Activated CD4-positive, alpha-beta memory T cell treated with anti-CD3 and anti-CD28 coated beads, Interleukin-2, amount 10 ng/mL, durations not matched to agents 7 days and 5 days (primary cell): Measurements from ENCODE around the gene NSFL1C. TPM values are rescaled to one million over a fixed set of nuclear protein-coding genes. Genes with fewer than 3 reads are reported as not detected.
"Not testable (repeated sequence)": the region's sequence is repeated elsewhere in the genome, so short reads cannot be mapped to it uniquely, and the experiment has no call there.

ENCODE experiments used
- CTCF ChIA-PET: fragments of 350-600 bp; sonication (Branson Sonifier 250); formaldehyde crosslinking; loops from one replicate; lab custom pipeline; 2021; ENCODE audit warnings: antibody characterized with exemption, inconsistent platforms; lab: Charles Lee
- POLR2A ChIA-PET: fragments of 350-600 bp; sonication (Branson Sonifier 250); formaldehyde crosslinking; loops from one replicate; lab custom pipeline; 2021; ENCODE audit warnings: antibody characterized with exemption; lab: Charles Lee
- DNase-seq: peaks from one replicate; pipeline ENCODE4 v3.0.0-alpha.2; 2020
- H3K27ac Mint-ChIP-seq: one replicate; pipeline ENCODE4 v1.8.0; 2021; ENCODE audit warnings: mild to moderate bottlenecking, mixed read lengths
- H3K27me3 Mint-ChIP-seq: one replicate; pipeline ENCODE4 v1.8.0; 2021; ENCODE audit warnings: mixed read lengths
- H3K36me3 Mint-ChIP-seq: one replicate; pipeline ENCODE4 v1.8.0; 2021; ENCODE audit warnings: low read depth, mixed read lengths
- H3K4me1 Mint-ChIP-seq: one replicate; pipeline ENCODE4 v1.8.0; 2021; ENCODE audit warnings: mixed read lengths
- H3K4me3 Mint-ChIP-seq: one replicate; pipeline ENCODE4 v1.8.0; 2021; ENCODE audit warnings: mild to moderate bottlenecking, mixed read lengths
- H3K9me3 Mint-ChIP-seq: one replicate; pipeline ENCODE4 v1.8.0; 2021; ENCODE audit warnings: mixed read lengths
- total RNA-seq, 2 experiments: library from RNA; stranded (reverse); gene quantifications; one replicate each; pipeline ENCODE4 v1.2.3, GENCODE V29; 2021

The NSFL1C gene
- total RNA-seq, result 10 to 100 TPM; 49.2 to 49.6 TPM

- Mint-ChIP-seq H3K27ac (peak within 1 kb of the TSS; percentile 68), H3K4me3 (peak within 1 kb of the TSS; percentile 85), H3K4me1 (peaks cover 43% of the 10 kb centered on the region), H3K36me3 (peaks cover 8% of the 10 kb centered on the region), H3K9me3 (no peaks in the 10 kb centered on the region), H3K27me3 (peaks cover 20% of the 10 kb centered on the region)
- CTCF ChIA-PET, result interaction anchor here (0.6 to 3.0 kb wide), 19 partner anchors 9 to 348 kb away, joined by 3 to 15 read pairs (median 3); partner anchors contain the start of gene PSMF1
- POLR2A ChIA-PET, result interaction anchor here (0.6 to 2.2 kb wide), 13 partner anchors 17 to 348 kb away, joined by 3 to 16 read pairs (median 4); partner anchors contain the start of gene PSMF1
- DNase-seq, result peak; percentile 98
These were observed at the start of gene NSFL1C for GRCh38 chr20:1466211-1467081. NSFL1C (minus strand) TSS chr20:1466849; CDS start chr20:1466824, 25 bp downstream.

GRCh38 chr20:1513801-1514200 is 47.2 kb upstream of the NSFL1C start:
- DNase-seq, result no peak
- Mint-ChIP-seq H3K4me1 (no peaks in the 10 kb centered on the region), H3K4me3 (no peak overlapping the region), H3K9me3 (peaks cover 4% of the 10 kb centered on the region), H3K27me3 (peaks cover 33% of the 10 kb centered on the region), H3K27ac (no peak overlapping the region), H3K36me3 (no peaks in the 10 kb centered on the region)
- ChIA-PET CTCF (interaction anchor here (1.9 kb wide), 1 partner anchor 10 kb away, joined by 6 read pairs; no protein-coding TSS in a partner anchor), POLR2A (no interaction called here)

GRCh38 chr20:1509237-1509636 is 42.6 kb upstream of the NSFL1C start:
- POLR2A ChIA-PET, result interaction anchor here (1.2 kb wide), 1 partner anchor 225 kb away, joined by 5 read pairs; no protein-coding TSS in a partner anchor
- no peak overlapping the region for H3K4me3 Mint-ChIP-seq

DNA sequence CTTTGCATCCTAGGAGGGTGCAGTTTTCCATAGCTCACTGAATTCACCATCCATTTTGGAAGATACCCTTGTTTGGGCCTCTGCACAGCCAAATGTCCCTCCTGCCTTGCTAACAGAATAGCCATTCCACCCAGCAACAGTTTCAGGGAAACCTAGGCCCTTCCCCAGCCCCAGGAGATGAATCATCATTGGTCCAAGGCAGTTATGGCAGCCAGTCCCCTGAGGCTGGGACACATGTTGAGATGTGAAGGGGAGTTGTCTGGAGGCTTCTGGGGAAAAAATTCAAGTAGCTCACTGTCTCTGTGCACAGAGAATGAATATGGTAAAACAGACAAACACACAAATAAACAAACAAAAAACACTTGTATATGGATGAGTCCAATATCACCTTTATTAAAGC is 41.9 kb upstream of the NSFL1C start:
- CTCF ChIA-PET, result interaction anchor here (0.9 to 4.7 kb wide), 5 partner anchors 14 to 292 kb away, joined by 3 to 48 read pairs (median 4); no protein-coding TSS in a partner anchor
- POLR2A ChIA-PET, result interaction anchor here (1.2 kb wide), 1 partner anchor 226 kb away, joined by 5 read pairs; no protein-coding TSS in a partner anchor
- peaks cover 2% of the 10 kb centered on the region for H3K4me1 Mint-ChIP-seq
- H3K9me3 Mint-ChIP-seq, result peaks cover 4% of the 10 kb centered on the region
- no peak for DNase-seq
- H3K36me3 Mint-ChIP-seq, result no peaks in the 10 kb centered on the region
- no peak overlapping the region for H3K27ac Mint-ChIP-seq
- peaks cover 43% of the 10 kb centered on the region for H3K27me3 Mint-ChIP-seq
- no peak overlapping the region for H3K4me3 Mint-ChIP-seq

More at GRCh38 chr20:1509237-1509636, 42.6 kb upstream of the NSFL1C start:
- DNase-seq, result no peak
- Mint-ChIP-seq H3K9me3 (peaks cover 4% of the 10 kb centered on the region), H3K4me1 (no peaks in the 10 kb centered on the region), H3K36me3 (no peaks in the 10 kb centered on the region), H3K27me3 (peaks cover 45% of the 10 kb centered on the region), H3K27ac (no peak overlapping the region)
- CTCF ChIA-PET, result interaction anchor here (0.7 to 4.7 kb wide), 6 partner anchors 11 to 291 kb away, joined by 3 to 48 read pairs (median 4); no protein-coding TSS in a partner anchor

DNA sequence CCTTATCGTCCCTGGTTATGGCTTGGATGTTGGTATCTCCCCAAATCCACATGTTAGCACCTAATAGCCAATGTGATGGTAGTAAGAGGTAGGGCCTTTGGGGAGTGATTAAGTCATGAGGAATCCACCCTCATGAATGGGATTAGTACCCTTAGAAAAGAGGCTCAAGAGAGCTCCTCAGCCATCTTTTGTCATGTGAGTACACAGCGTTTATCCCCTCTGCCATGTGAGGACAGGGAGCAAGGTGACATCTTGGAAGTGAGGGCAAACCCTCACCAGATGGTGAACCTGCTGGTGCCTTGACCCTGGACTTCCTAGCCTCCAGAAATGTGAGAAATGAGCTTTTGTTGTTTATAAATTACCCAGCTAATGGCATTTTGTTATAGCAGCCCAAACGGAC is 40.6 kb upstream of the NSFL1C start:
- ChIA-PET POLR2A (no interaction called here), CTCF (interaction anchor here (0.9 to 4.7 kb wide), 5 partner anchors 8 to 270 kb away, joined by 3 to 48 read pairs (median 3); no protein-coding TSS in a partner anchor)
- Mint-ChIP-seq H3K36me3 (peaks cover 2% of the 10 kb centered on the region), H3K27ac (no peak overlapping the region), H3K4me1 (peaks cover 3% of the 10 kb centered on the region), H3K4me3 (no peak overlapping the region), H3K27me3 (peaks cover 55% of the 10 kb centered on the region), H3K9me3 (no peaks in the 10 kb centered on the region)
- DNase-seq, result no peak

DNA sequence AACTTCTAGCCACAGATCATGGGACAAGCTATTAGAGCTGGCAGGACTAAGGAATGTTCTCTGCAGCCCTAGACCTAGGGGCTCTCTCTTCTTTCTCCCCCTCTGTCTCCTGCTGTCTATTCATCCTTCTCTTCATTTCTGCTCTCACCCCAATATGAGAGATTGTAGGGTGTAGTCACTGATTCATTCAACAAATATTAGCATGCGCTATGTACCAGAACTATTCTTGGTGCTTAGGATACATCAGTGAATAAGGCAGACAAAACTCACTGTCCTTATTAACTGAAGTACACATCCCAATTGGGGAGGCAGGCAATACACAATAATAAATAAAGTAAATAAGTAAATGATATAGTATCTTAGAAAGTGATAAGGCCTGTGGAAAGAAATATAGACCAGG is 39.2 kb upstream of the NSFL1C start:
- Mint-ChIP-seq H3K4me3 (no peak overlapping the region), H3K9me3 (no peaks in the 10 kb centered on the region), H3K27ac (no peak overlapping the region), H3K27me3 (peaks cover 47% of the 10 kb centered on the region), H3K4me1 (peaks cover 3% of the 10 kb centered on the region), H3K36me3 (peaks cover 2% of the 10 kb centered on the region)
- ChIA-PET POLR2A (no interaction called here), CTCF (interaction anchor here (0.6 to 4.7 kb wide), 4 partner anchors 229 to 893 kb away, joined by 3 to 48 read pairs (median 5); no protein-coding TSS in a partner anchor)
- no peak for DNase-seq

DNA sequence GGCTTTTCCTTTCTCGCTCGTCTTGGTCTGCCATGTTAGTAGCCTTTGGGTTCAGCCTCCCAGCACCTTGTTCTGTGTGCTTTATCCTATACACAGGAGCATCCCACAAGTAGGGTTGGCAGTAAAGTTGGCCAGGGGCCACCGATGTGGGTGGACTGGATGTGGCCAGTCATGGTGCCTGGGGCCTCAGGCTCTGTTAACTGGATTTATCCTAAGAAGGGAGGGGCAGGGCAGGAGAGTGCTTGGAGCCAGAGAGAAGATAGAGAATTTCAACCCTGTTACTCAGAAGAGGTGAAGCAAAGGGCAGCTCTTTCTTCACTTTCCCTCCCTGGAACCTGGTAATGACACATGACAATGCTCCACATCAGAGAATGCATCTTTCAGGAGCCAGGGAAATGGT is 38.7 kb upstream of the NSFL1C start:
- H3K27me3 Mint-ChIP-seq, result peaks cover 49% of the 10 kb centered on the region
- no peak for DNase-seq
- CTCF ChIA-PET, result interaction anchor here (0.7 to 2.5 kb wide), 4 partner anchors 191 to 658 kb away, joined by 3 to 8 read pairs (median 5); no protein-coding TSS in a partner anchor
- no peak overlapping the region for H3K4me3 Mint-ChIP-seq
- H3K4me1 Mint-ChIP-seq, result peaks cover 3% of the 10 kb centered on the region
- no peak overlapping the region for H3K27ac Mint-ChIP-seq
- POLR2A ChIA-PET, result no interaction called here
- peaks cover 2% of the 10 kb centered on the region for H3K36me3 Mint-ChIP-seq
- no peaks in the 10 kb centered on the region for H3K9me3 Mint-ChIP-seq

GRCh38 chr20:1503564-1504227 is 37.0 kb upstream of the NSFL1C start:
- no peak overlapping the region for H3K27ac Mint-ChIP-seq
- peaks cover 58% of the 10 kb centered on the region for H3K27me3 Mint-ChIP-seq
- CTCF ChIA-PET, result interaction anchor here (0.6 to 3.1 kb wide), 42 partner anchors 8 to 1018 kb away, joined by 3 to 31 read pairs (median 4); partner anchors contain the start of gene NSFL1C
- H3K4me3 Mint-ChIP-seq, result no peak overlapping the region
- peaks cover 2% of the 10 kb centered on the region for H3K36me3 Mint-ChIP-seq
- no peaks in the 10 kb centered on the region for H3K9me3 Mint-ChIP-seq
- H3K4me1 Mint-ChIP-seq, result peaks cover 3% of the 10 kb centered on the region
- peak; percentile 77 for DNase-seq
- POLR2A ChIA-PET, result interaction anchor here (0.6 kb wide), 2 partner anchors 229 to 357 kb away, joined by 3 read pairs; no protein-coding TSS in a partner anchor

- Mint-ChIP-seq H3K27ac (no peak overlapping the region), H3K9me3 (no peaks in the 10 kb centered on the region), H3K4me1 (peaks cover 3% of the 10 kb centered on the region), H3K36me3 (peaks cover 2% of the 10 kb centered on the region), H3K27me3 (peaks cover 68% of the 10 kb centered on the region), H3K4me3 (no peak overlapping the region)
- DNase-seq, result no peak
- POLR2A ChIA-PET, result no interaction called here
- CTCF ChIA-PET, result interaction anchor here (1.4 kb wide), 1 partner anchor 276 kb away, joined by 3 read pairs; no protein-coding TSS in a partner anchor
These were observed 33.8 kb upstream of the NSFL1C start for GRCh38 chr20:1500496-1500895.

GRCh38 chr20:1499528-1500420 is 33.1 kb upstream of the NSFL1C start:
- Mint-ChIP-seq H3K36me3 (peaks cover 2% of the 10 kb centered on the region), H3K4me3 (no peak overlapping the region), H3K27me3 (peaks cover 69% of the 10 kb centered on the region), H3K27ac (no peak overlapping the region), H3K4me1 (peaks cover 3% of the 10 kb centered on the region), H3K9me3 (no peaks in the 10 kb centered on the region)
- no peak for DNase-seq
- ChIA-PET POLR2A (no interaction called here), CTCF (interaction anchor here (1.4 kb wide), 2 partner anchors 10 to 277 kb away, joined by 3 to 4 read pairs; no protein-coding TSS in a partner anchor)

GRCh38 chr20:1497371-1497770 is 30.7 kb upstream of the NSFL1C start:
- CTCF ChIA-PET, result interaction anchor here (1.1 kb wide), 1 partner anchor 280 kb away, joined by 4 read pairs; no protein-coding TSS in a partner anchor
- H3K9me3 Mint-ChIP-seq, H3K4me3 Mint-ChIP-seq, H3K4me1 Mint-ChIP-seq, H3K27ac Mint-ChIP-seq, POLR2A ChIA-PET, H3K36me3 Mint-ChIP-seq, DNase-seq: not testable (repeated sequence)
- H3K27me3 Mint-ChIP-seq, result peaks cover 69% of the 10 kb centered on the region
